HG02759 (cell line): ENCODE data around the gene ENO1.
"Not testable (repeated sequence)": the region's sequence is repeated elsewhere in the genome, so short reads cannot be mapped to it uniquely, and the experiment has no call there.

ENCODE experiments used
- ATAC-seq: cut with Tn5 transposase; IDR thresholded peaks from one replicate; pipeline ENCODE4 v1.9.1; 2021; ENCODE audit warnings: mild to moderate bottlenecking, moderate library complexity; ENCODE audit not compliant: unreplicated experiment

ENO1 gene

GRCh38 chr1:8897505-8897904 is 19.0 kb upstream of the ENO1 start:
- not testable (repeated sequence) for ATAC-seq

DNA sequence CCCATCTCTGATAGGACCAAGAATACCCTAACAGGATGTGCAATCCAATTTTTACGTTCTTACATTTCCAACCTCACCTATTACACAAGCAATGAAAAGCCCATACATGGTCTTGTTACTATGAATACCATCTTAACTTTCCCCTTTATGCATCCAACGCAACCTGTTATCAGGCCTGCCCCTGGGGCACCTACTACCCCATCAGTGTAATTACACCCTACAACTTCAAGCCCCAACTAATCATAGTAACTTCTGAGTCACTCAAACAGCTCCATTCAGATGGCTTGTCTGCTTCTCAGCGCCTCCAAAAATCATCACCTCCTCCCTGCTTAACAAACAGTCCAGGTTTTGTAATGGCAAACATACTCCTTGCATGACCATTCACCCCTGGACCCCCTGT is 18.3 kb upstream of the ENO1 start:
- not testable (repeated sequence) for ATAC-seq

DNA sequence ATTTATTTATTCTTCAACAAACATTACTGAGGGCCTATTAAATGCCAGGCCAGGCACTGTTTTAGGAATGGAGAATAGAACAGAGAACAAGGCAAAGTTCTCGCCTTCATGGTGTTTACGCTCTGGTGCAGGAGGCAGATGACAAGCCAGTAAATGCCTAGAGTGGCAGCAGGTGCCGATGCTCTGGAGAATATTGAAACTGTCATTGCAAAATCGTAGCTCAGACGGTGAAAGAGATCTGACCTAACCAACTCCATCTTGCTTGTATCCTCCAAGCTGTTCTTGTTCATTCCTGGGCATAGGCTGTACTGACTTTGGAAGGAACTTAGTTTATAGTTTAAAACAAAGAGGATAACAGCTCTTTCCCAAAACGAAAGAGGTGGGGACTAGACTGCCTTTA is 13.5 kb upstream of the ENO1 start:
- no peak for ATAC-seq

GRCh38 chr1:8891401-8891800 is 12.9 kb upstream of the ENO1 start:
- no peak for ATAC-seq

DNA sequence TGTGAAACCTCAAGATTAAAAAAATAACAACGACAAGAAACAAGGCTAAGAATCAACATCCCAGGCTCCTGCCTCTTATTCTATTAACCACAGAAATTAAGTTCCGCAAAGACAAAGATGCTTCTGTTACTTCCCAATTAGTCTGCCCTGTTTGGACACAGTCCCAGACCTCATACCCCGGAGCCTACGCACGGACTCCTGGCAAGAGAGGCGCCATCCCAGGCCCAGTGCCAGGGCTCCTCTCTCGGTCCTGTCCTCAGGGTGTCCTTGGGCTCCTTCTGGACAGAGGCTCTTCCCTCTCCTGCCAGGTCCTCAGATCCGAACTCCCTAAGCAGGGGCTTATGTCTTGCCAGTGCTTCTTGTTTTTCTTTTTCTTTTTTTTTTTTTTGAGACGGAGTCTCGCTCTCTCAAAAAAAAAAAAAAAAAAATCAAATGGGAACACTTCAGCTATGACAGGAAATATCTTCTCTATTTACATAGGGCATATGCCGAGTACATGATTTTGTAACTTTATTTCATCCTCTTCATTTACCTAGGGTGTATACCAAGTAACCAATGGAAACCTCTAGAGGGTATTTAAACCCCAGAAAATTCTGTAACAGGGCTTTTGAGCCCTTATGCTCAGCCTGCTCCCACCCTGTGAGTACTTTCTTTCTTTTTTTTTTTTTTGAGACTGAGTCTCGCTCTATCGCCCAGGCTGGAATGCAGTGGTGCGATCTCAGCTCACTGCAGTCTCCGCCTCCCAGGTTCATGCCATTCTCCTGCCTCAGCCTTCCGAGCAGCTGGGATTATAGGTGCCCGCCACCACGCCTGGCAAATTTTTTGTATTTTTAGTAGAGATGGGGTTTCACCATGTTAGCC is 11.7 kb upstream of the ENO1 start:
- no peak for ATAC-seq

- no peak for ATAC-seq
Observed at GRCh38 chr1:8889103-8889846, 10.8 kb upstream of the ENO1 start.

DNA sequence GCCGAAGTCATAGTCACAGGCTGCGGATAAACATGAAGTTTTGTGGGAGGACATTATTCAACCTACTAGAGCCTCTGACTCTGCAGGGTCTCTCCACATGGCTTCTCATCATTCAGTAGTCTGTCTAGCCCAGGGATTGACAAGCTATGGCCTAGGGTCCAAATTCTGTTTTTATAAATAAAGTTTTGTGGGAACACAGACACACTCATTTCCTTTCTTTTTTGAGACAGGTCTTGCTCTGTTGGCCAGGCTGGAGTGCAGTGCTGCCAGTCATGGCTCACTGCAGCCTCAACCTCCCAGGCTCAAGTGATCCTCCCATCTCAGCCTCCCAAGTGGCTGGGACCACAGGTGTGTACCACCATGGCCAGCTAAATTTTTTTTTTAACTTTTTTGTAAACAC is 8.1 kb upstream of the ENO1 start:
- ATAC-seq: no peak

GRCh38 chr1:8886031-8886524 is 7.6 kb upstream of the ENO1 start:
- ATAC-seq: not testable (repeated sequence)

- ATAC-seq: not testable (repeated sequence)
Observed at GRCh38 chr1:8884105-8884504, 5.6 kb upstream of the ENO1 start.

DNA sequence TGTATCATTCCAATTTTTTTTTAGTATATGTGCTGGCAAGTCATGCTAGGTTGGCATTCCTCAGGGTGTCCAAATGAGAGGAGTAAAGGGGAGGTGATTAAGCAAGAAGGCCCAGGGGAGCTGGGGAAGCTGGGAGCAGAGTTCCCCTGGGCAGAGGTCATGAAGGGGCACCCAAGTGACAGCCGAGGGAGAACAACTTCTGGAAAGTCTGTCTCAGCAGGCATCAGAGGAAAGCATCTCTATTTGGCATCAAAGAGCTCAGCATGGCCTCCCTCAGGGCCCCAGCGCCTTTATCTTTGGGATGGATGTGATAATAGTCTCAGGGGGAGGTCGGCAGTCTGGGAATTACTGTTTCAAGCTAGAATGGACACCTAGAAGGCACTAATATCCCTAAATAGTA is 5.0 kb upstream of the ENO1 start:
- ATAC-seq: no peak

DNA sequence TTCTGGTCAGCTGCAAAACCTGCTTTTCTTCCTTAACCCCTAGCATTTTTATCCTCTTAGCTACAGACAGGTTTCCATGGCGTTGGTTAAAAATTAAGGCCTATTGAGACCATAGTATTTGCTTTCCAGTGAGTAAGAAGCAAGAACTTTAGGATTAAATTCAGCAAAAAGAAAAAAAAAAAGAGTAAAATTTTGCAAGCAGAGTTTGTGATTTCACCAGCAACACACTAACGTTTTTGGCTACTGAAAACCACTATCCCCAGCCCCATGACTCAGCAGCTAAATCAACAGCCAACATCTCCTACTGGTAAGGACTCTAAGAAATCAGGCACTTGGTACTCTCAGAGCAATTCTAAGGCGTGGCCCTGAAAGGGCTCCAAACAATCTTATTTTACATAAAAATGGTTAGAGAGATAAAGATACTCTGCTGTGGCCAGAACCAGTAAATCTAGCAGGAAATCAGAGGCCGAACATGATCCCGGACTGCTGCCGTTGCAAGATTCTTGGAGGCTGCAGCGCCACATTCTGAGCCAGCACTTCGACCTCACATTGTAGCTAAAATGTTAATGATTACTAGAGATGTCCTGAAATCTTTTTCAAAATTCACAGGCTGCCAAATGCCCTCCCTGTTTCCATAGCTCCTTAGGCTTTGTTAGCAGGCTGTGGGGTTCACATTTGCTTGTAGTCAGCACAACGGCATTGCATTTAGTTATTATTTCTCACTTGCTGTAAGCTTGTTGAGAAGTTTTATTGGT is 1.6 kb upstream of the ENO1 start:
- no peak for ATAC-seq

- ATAC-seq: no peak
Observed at GRCh38 chr1:8879464-8879921, 1.0 kb upstream of the ENO1 start.

DNA sequence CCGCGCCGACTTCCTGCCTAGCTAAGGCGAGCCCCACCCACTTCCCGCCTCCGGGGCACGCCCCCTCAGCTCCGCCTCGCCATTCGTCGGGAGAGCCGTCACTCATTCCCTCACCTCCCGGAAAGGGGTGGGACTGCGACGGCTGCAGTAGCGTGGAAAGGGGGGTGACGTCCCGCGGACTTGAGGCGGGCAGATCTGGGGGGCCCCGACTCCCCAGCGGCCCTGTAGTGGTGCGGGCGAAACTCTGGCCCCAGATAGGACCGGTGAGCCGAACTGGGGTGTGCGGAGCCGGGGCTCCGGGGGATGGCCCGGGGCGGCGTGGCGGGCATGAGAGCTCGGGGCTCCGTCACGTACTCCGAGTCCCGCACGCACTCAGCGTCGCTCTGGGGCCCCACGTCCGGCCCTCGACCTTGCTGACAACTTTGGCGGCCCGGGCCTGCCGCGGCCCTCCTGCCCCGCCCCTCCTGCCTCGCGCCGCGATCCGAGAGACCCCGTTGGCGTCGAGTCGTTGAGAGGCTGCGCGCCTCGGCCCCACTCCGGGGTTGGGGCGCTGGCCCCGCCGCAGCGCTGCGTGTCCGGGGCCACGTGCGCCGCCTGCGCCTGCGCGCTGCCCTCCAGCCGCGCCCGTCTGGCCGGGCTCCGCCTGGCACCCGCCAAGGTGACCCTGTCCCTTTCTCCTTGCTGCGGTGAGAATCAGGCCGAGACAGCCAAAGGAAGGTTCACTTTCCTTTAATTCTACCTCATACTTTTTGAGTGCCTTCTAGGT is 395 bp upstream of the ENO1 start:
- peak; percentile 72 for ATAC-seq

DNA sequence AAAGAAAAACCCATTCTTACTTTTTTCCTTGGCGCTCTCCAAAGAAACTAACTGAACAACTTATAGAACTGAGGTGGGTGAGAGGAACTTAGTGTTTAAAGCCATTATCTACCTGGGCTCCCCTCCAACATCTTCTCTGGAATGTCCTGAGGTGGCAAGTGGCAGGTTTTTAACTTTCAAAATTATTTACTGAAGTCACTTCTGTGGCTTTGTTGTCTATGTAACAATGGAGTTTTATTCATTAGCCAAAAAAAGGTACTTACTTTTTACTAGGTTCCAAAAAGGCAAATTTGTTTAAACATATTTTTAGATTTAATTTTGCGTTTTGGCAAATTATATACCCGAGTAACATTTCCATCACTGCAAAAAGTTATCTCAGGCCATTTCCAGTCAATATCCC is 2.4 kb downstream of the ENO1 start:
- ATAC-seq: no peak

GRCh38 chr1:8875216-8875861 is 3.1 kb downstream of the ENO1 start:
- no peak for ATAC-seq

DNA sequence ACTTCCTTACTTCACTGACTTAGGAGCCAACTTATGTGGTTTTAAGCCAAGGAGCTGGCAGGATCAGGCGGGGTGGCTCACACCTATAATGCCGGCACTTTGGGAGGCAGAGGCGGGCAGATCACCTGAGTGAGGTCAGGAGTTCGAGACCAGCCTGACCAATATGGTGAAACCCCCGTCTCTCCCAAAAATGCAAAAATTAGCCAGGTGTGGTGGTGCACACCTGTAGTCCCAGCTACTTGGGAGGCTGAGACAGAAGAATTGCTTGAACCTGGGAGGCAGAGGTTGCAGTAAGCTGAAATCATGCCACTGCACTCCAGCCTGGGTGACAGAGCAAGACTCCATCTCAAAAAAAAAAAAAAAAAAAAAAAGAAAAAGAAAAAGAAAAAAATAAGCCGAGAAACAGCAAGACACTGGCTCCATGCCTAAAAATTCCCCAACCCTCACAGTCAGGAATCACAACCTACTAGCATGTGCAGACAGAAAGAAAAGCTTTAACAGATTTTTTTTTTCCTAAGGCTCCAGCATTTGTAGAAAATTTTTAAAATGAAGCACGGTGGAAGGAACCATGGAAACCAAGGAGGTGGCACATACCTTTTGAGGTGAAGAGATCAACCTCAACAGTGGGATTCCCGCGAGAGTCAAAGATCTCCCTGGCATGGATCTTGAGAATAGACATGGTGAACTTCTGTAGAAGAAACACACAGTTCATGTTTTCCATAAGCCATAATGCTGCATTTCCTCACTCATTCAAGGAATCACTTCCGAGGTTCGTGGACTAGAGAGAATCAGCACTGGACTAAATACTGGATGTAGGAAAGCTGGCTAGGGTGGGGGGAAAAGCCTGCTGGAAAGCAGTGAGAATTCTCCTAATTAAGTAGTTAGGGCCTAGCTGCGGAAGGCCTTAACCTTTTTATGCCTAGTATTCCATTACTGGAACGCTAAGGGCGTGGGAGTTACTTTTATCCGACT is 4.0 kb downstream of the ENO1 start:
- no peak for ATAC-seq

DNA sequence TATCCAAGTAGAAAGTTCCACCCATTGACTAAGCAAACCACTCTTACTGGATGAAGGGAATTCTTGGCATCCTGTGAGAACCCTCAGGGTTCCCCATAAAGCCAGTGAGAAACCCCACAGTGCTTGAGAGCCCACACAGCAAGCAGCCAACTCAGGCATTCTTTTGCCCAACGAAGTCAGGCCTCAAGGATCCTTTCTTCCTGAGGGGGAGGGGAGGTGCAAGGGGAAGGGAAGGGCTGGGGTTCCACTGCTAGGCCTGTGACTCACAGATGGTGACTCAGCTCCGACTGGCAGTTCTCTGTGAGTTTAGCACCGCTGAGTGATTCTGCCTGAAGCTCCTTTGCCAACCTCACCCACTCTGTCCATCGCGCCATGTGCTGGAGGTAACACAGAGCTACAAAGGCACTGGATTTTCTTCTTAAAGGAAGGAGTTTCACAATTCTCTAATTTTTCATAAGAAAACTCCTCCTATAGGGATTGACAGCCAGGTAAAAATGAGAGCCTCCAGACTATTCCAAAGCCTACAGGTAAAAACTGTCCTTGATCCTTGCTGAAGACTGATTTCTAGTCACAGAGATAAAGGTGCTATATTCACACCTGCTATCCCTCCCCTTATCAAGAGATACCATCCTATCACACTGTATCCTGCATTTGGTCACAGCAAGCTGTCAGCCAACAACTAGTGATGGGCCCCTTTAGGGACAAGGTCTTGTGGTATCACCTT is 4.8 kb downstream of the ENO1 start:
- ATAC-seq: no peak

DNA sequence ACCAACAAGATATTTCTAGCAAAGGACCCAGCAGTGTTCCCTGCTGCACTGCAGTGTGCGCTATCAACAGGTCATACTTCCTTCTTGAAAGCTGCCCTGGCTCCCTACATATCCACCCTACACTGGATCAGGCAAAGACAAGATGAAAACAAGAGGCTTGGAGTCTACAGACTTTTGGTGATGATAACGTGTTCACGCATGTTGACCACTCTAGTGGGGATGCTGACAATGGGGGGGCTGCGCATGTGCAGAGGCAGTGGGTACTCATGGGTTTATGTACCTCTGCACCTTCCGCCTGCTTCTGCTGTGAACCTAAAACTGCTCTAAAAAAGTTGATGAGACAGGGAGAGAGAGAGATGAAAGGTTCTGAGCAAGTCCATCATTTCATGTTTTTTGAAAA is 5.5 kb downstream of the ENO1 start:
- ATAC-seq: no peak
